ENCODE results near the gene RYR2. TPM values are rescaled to one million over a fixed set of nuclear protein-coding genes. Genes with fewer than 3 reads are reported as not detected.

Gene RYR2
- total and polyA plus RNA-seq, 4 donors = 0.43 to 11.6 (median 2.0) TPM

GRCh38 chr1:237562242-237562823 is 520.3 kb downstream of the RYR2 start:
- 54 to 63% methylated on average over 4 of the region's 4 CpGs for WGBS, 2 donors
- Histone ChIP-seq H3K4me3 (no peak overlapping the region), H3K27me3 (ENCODE audit: control insufficient read depth in 3 of 3, insufficient read depth in 3 of 3, low read length in 2 of 3) (no peaks in the 10 kb centered on the region), H3K9ac (ENCODE audit: insufficient read depth in 1 of 2, low read length in 2 of 2) (no peak overlapping the region), H3K27ac (ENCODE audit: low read depth in 1 of 2, low read length in 1 of 2) (no peak overlapping the region), H3K9me3 (ENCODE audit: control insufficient read depth in 4 of 4, insufficient read depth in 3 of 4, low read length in 3 of 4) (no peaks in the 10 kb centered on the region), H3K36me3 (ENCODE audit: control insufficient read depth in 4 of 4, insufficient read depth in 4 of 4, low read length in 4 of 4) (no peaks in the 10 kb centered on the region), H3K4me1 (ENCODE audit: control insufficient read depth in 5 of 5, insufficient read depth in 5 of 5, low read length in 5 of 5) (peaks cover 0 to 6% (median 0%) of the 10 kb centered on the region in 5 donors)
- DNase-seq (peak in 2 of 3 donors; percentile 84 to 87), ATAC-seq (ENCODE audit: insufficient read depth, low FRiP score) (no peak)
- TF ChIP-seq, protein P1, sequence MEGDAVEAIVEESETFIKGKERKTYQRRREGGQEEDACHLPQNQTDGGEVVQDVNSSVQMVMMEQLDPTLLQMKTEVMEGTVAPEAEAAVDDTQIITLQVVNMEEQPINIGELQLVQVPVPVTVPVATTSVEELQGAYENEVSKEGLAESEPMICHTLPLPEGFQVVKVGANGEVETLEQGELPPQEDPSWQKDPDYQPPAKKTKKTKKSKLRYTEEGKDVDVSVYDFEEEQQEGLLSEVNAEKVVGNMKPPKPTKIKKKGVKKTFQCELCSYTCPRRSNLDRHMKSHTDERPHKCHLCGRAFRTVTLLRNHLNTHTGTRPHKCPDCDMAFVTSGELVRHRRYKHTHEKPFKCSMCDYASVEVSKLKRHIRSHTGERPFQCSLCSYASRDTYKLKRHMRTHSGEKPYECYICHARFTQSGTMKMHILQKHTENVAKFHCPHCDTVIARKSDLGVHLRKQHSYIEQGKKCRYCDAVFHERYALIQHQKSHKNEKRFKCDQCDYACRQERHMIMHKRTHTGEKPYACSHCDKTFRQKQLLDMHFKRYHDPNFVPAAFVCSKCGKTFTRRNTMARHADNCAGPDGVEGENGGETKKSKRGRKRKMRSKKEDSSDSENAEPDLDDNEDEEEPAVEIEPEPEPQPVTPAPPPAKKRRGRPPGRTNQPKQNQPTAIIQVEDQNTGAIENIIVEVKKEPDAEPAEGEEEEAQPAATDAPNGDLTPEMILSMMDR (IDR thresholded peaks at IDR 0.05; ENCODE audit: control extremely low read depth, extremely low read depth) = no peak

GRCh38 chr1:237565236-237565635 is 523.3 kb downstream of the RYR2 start:
- WGBS, 2 donors = 62 to 65% methylated on average over 7 of the region's 7 CpGs
- ATAC-seq (ENCODE audit: insufficient read depth, low FRiP score) (no peak), DNase-seq (no peak)
- Histone ChIP-seq H3K4me3 (no peak overlapping the region), H3K27ac (ENCODE audit: low read depth in 1 of 2, low read length in 1 of 2) (no peak overlapping the region), H3K4me1 (ENCODE audit: control insufficient read depth in 5 of 5, insufficient read depth in 5 of 5, low read length in 5 of 5) (peaks cover 0 to 4% (median 0%) of the 10 kb centered on the region in 5 donors), H3K9me3 (ENCODE audit: control insufficient read depth in 4 of 4, insufficient read depth in 3 of 4, low read length in 3 of 4) (no peaks in the 10 kb centered on the region), H3K9ac (ENCODE audit: insufficient read depth in 1 of 2, low read length in 2 of 2) (no peak overlapping the region), H3K36me3 (ENCODE audit: control insufficient read depth in 4 of 4, insufficient read depth in 4 of 4, low read length in 4 of 4) (no peaks in the 10 kb centered on the region), H3K27me3 (ENCODE audit: control insufficient read depth in 3 of 3, insufficient read depth in 3 of 3, low read length in 2 of 3) (no peaks in the 10 kb centered on the region)
- TF ChIP-seq, protein P1 (IDR thresholded peaks at IDR 0.05; ENCODE audit: control extremely low read depth, extremely low read depth) = no peak

DNA sequence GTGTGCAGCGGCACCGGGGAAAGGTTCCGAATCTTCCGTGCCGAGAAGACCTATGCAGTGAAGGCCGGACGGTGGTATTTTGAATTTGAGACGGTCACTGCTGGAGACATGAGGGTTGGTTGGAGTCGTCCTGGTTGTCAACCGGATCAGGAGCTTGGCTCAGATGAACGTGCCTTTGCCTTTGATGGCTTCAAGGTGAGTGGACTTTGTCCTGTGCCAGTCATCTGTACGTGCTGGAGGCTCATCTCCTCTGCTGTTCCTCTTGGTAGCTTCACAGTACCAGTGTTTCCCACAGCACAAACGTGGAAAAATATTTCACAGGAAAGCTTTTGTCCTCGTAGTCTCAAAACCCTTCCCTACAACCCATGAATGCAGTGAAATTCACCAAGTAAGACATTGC is 524.6 kb downstream of the RYR2 start:
- H3K9me3 ChIP-seq (ENCODE audit: control insufficient read depth in 4 of 4, insufficient read depth in 3 of 4, low read length in 3 of 4) = no peaks in the 10 kb centered on the region
- H3K9ac ChIP-seq (ENCODE audit: insufficient read depth in 1 of 2, low read length in 2 of 2) = no peak overlapping the region
- TF ChIP-seq, protein P1 (IDR thresholded peaks at IDR 0.05; ENCODE audit: control extremely low read depth, extremely low read depth) = no peak
- no peak overlapping the region for H3K4me3 ChIP-seq
- ATAC-seq (ENCODE audit: insufficient read depth, low FRiP score) (no peak), DNase-seq (no peak)
- WGBS, 2 donors = 88 to 90% methylated on average over 14 of the region's 14 CpGs
- no peaks in the 10 kb centered on the region for H3K27me3 ChIP-seq (ENCODE audit: control insufficient read depth in 3 of 3, insufficient read depth in 3 of 3, low read length in 2 of 3)
- no peak overlapping the region for H3K27ac ChIP-seq (ENCODE audit: low read depth in 1 of 2, low read length in 1 of 2)
- no peaks in the 10 kb centered on the region for H3K36me3 ChIP-seq (ENCODE audit: control insufficient read depth in 4 of 4, insufficient read depth in 4 of 4, low read length in 4 of 4)
- H3K4me1 ChIP-seq (ENCODE audit: control insufficient read depth in 5 of 5, insufficient read depth in 5 of 5, low read length in 5 of 5) = no peaks in the 10 kb centered on the region

- WGBS, 2 donors = 77 to 85% methylated on average over 9 of the region's 9 CpGs
- H3K9me3 ChIP-seq (ENCODE audit: control insufficient read depth in 4 of 4, insufficient read depth in 3 of 4, low read length in 3 of 4) = no peaks in the 10 kb centered on the region
- H3K36me3 ChIP-seq (ENCODE audit: control insufficient read depth in 4 of 4, insufficient read depth in 4 of 4, low read length in 4 of 4) = no peaks in the 10 kb centered on the region
- H3K27me3 ChIP-seq (ENCODE audit: control insufficient read depth in 3 of 3, insufficient read depth in 3 of 3, low read length in 2 of 3) = no peaks in the 10 kb centered on the region
- H3K9ac ChIP-seq (ENCODE audit: insufficient read depth in 1 of 2, low read length in 2 of 2) = no peak overlapping the region
- H3K27ac ChIP-seq (ENCODE audit: low read depth in 1 of 2, low read length in 1 of 2) = no peak overlapping the region
- TF ChIP-seq, protein P1 (IDR thresholded peaks at IDR 0.05; ENCODE audit: control extremely low read depth, extremely low read depth) = no peak
- DNase-seq (no peak), ATAC-seq (ENCODE audit: insufficient read depth, low FRiP score) (no peak)
- no peaks in the 10 kb centered on the region for H3K4me1 ChIP-seq (ENCODE audit: control insufficient read depth in 5 of 5, insufficient read depth in 5 of 5, low read length in 5 of 5)
- no peak overlapping the region for H3K4me3 ChIP-seq
Measured at GRCh38 chr1:237568955-237569354, 527.0 kb downstream of the RYR2 start.
